Right lobe of liver (tissue), 6 donors: ENCODE data around the gene GRHL3. TPM values are rescaled to one million over a fixed set of nuclear protein-coding genes. Genes with fewer than 3 reads are reported as not detected.

Source experiments
- ATAC-seq, 4 donors: fragments of 200-7000 bp; cut with Tn5 transposase; one replicate each; pipeline ENCODE4 v1.9.1; 2020; ENCODE audit warnings: mild to moderate bottlenecking in 4 of 4, moderate library complexity in 4 of 4
- DNase-seq, 3 donors: peaks; one replicate each; pipeline ENCODE4 v3.0.0-alpha.2; 2020
- H3K27ac ChIP-seq, 3 donors: fragments of 200-600 bp; one replicate each; pipeline ENCODE4 v1.8.0; 2022
- H3K27me3 ChIP-seq, 2 donors: fragments of 200-600 bp; one replicate each; pipeline ENCODE4 v1.8.0; 2022
- H3K36me3 ChIP-seq, 4 donors: fragments of 200-600 bp; sonication (generic) in 1 of 4; one replicate each; pipeline versions ENCODE4 v1.5.1 to v1.8.0; 2017 to 2022; ENCODE audit warnings: control low read depth in 1 of 4
- H3K4me1 ChIP-seq, 4 donors: fragments of 200-600 bp; sonication (generic) in 1 of 4; one replicate each; pipeline versions ENCODE4 v1.5.1 to v1.8.0; 2017 to 2022; ENCODE audit warnings: control low read depth in 1 of 4
- H3K4me3 ChIP-seq, 3 donors: fragments of 200-600 bp; one replicate each; pipeline ENCODE4 v1.8.0; 2022
- H3K9me3 ChIP-seq, 4 donors: fragments of 200-600 bp; sonication (generic) in 1 of 4; one replicate each; pipeline versions ENCODE4 v1.5.1 to v1.8.0; 2017 to 2022; ENCODE audit warnings: control low read depth in 1 of 4
- POLR2A ChIP-seq: fragments of 450-650 bp; IDR thresholded peaks from one replicate; pipeline ENCODE4 v1.6.1; 2017; ENCODE audit warnings: antibody characterized with exemption, mild to moderate bottlenecking
- WGBS: methylation state at CpG from one replicate; pipeline ENCODE4 v1.1.6; 2018; ENCODE audit warnings: low coverage, low lambda C conversion rate; ENCODE audit not compliant: insufficient coverage; ENCODE audit errors: missing lambda C conversion rate; 5-methylcytosine and 5-hydroxymethylcytosine counted together
- intact Hi-C, 2 donors: fragments of 100-400 bp; cut with DNase I; formaldehyde crosslinking; loops; one replicate each; pipeline versions ENCODE4 v1.11.2 to v1.14.1; 2022
- total RNA-seq, 6 experiments: library from RNA; depleted of rRNA in 2 of 6; stranded (reverse); fragments of >200 nt in 2 of 6; fragmentation: NEBNext Ultra II Directional in 3 of 6; extraction: Animal tissue kit (Norgen Biotek cat#: 25700) in 3 of 6; gene quantifications; one replicate each; pipeline versions ENCODE4 v1.1.0 to v1.2.4, GENCODE V29; 2016 to 2023
- TF ChIP-seq, protein P1 (sequence below), 4 donors: fragments of 200-600 bp in 3 of 4; fragments of 450-650 bp in 1 of 4; IDR thresholded peaks; one replicate each; pipeline versions ENCODE4 v1.5.1 to v1.8.0; 2016 to 2022; ENCODE audit warnings: antibody characterized with exemption in 4 of 4, mild to moderate bottlenecking in 2 of 4
- donor health status: DM: no; HTN: yes; CAD: no.
- donor health status: DM: no; HTN: no; CAD: no.
- donor health status: DM: no; HTN: no; CAD: no.
- donor health status: DM: no; HTN: yes; CAD: no.
- donor health status: DM: no; HTN: yes; CAD: no.

GRHL3 gene
- total RNA-seq, 6 experiments from 2014 or later = 0.20 to 1.00 (median 0.26) TPM; not detected in 1

DNA sequence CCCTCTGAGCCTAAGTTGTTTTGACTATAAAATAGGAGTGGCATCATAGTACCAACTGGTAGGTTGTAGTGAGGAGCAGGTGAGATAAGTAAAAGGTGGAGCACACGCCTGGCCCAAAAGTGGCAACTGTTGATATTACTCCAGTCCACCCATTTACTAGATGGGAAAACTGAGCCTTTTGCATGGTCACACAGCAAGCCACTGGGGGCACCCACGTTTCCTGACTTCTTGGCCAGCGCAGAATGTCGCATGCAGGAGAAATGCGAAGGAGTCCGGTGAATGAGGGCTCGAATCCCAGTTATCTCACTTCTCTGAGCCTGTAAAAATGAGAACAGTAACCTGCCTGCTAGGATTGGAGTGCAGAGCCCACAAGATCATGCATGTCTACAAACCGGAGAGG lies 20.8 kb downstream of the GRHL3 start:
- no peaks in the 10 kb centered on the region for H3K36me3 ChIP-seq
- TF ChIP-seq, protein P1, sequence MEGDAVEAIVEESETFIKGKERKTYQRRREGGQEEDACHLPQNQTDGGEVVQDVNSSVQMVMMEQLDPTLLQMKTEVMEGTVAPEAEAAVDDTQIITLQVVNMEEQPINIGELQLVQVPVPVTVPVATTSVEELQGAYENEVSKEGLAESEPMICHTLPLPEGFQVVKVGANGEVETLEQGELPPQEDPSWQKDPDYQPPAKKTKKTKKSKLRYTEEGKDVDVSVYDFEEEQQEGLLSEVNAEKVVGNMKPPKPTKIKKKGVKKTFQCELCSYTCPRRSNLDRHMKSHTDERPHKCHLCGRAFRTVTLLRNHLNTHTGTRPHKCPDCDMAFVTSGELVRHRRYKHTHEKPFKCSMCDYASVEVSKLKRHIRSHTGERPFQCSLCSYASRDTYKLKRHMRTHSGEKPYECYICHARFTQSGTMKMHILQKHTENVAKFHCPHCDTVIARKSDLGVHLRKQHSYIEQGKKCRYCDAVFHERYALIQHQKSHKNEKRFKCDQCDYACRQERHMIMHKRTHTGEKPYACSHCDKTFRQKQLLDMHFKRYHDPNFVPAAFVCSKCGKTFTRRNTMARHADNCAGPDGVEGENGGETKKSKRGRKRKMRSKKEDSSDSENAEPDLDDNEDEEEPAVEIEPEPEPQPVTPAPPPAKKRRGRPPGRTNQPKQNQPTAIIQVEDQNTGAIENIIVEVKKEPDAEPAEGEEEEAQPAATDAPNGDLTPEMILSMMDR (IDR thresholded peaks at IDR 0.05) = no peak
- TF ChIP-seq POLR2A = no peak

DNA sequence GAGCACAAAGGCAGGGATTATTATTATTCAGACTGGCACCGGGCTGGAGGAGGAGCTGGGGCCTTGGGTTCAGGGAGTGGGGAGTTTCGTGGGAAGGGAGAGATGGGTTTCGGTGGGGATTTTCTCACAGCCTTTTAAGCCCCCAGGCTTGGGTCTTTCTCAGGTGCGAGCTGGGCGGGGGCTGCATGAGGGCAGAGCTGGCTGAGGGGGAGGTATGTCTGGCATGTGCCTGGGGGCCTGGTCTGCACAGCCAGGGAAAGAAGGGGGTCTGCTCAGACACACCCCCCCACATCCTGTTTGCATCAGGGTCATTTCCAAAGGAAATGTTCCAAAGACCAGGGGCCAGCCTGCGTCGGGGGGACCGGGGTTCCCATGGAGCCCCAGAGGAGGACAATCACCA lies 21.6 kb downstream of the GRHL3 start:
- Histone ChIP-seq H3K4me3 (no peak overlapping the region), H3K36me3 (no peaks in the 10 kb centered on the region), H3K27ac (no peak overlapping the region), H3K27me3 (no peaks in the 10 kb centered on the region), H3K9me3 (no peaks in the 10 kb centered on the region), H3K4me1 (no peaks in the 10 kb centered on the region)
- TF ChIP-seq, protein P1 (IDR thresholded peaks at IDR 0.05) = no peak
- TF ChIP-seq POLR2A = no peak
- intact Hi-C loops = no loop called here
- 100% methylated on average over 1 of the region's 8 CpGs for WGBS
- DNase-seq = no peak
- ATAC-seq = no peak

More for the DNA sequence above, 20.8 kb downstream of the GRHL3 start:
- Histone ChIP-seq H3K27me3 (no peaks in the 10 kb centered on the region), H3K27ac (no peak overlapping the region), H3K4me1 (no peaks in the 10 kb centered on the region), H3K9me3 (no peaks in the 10 kb centered on the region), H3K4me3 (no peak overlapping the region)
- intact Hi-C loops = no loop called here
- DNase-seq (no peak), ATAC-seq (no peak)
- WGBS = 96% methylated on average over 8 of the region's 8 CpGs

DNA sequence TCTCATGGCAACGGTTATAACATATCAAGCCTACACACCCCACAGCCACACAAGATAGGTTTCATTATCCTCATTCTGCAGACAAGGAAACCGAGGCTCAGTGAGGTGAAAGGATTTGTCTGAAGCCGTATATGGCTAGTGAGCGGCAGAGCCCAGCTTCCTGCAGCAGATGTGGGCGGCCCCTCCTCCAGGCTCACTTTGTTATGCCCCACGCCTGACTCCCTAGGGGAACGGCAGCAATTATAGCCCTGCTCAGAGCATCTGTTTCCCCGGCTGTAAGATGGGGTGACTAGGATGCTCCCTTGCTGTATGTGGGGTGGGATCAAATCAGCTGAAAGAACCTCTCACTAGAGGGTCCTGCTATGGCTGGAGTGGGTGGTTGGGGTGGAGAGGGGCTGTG lies 22.1 kb downstream of the GRHL3 start:
- no peak for TF ChIP-seq POLR2A
- TF ChIP-seq, protein P1 (IDR thresholded peaks at IDR 0.05) = no peak
- no peak for DNase-seq
- Histone ChIP-seq H3K4me3 (no peak overlapping the region), H3K36me3 (no peaks in the 10 kb centered on the region), H3K27ac (no peak overlapping the region), H3K4me1 (no peaks in the 10 kb centered on the region), H3K27me3 (no peaks in the 10 kb centered on the region), H3K9me3 (no peaks in the 10 kb centered on the region)
- WGBS = 75% methylated on average over 1 of the region's 8 CpGs
- intact Hi-C loops = no loop called here
- no peak for ATAC-seq

DNA sequence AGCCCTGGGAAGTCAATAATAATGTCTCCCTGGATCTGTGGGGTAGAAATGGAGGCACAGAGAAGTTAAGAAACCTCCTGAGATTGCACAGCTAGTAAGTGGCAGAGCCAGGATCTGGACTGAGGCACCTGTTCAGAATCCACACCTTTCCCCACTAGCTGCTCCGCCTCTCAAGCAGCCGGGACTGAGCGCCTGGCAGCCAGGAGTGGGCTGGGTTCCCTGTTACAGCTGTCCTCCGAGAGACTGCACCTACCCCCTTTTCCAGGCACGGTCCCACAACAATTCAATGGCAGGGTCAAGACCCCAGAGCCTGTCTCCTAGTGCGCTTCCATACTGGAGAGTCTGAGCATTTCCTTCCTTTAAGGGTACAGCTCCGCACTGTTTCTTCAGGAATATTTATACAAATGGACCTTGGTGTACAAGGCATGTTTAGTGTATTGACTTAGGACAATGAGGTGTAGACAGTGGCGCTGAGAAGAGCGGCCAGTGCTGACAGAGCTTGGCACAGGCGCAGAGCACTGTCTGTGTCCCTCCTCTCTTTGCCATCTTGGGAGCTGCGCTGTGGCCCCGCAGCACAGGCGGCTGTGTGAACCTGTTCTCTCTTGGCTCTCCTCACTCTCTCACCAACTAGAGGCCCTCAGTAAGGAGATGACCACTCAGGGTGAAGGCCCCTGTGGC lies 24.4 kb downstream of the GRHL3 start:
- Histone ChIP-seq H3K9me3 (no peaks in the 10 kb centered on the region), H3K27ac (no peak overlapping the region), H3K4me3 (no peak overlapping the region), H3K27me3 (no peaks in the 10 kb centered on the region), H3K36me3 (no peaks in the 10 kb centered on the region), H3K4me1 (no peaks in the 10 kb centered on the region)
- 61% methylated on average over 2 of the region's 13 CpGs for WGBS
- ATAC-seq (no peak), DNase-seq (no peak)
- intact Hi-C loops = no loop called here
- TF ChIP-seq, protein P1 (IDR thresholded peaks at IDR 0.05) = no peak
- no peak for TF ChIP-seq POLR2A
